IMR-90 (cell line): ENCODE data around the gene ADAMTSL1. TPM values are rescaled to one million over a fixed set of nuclear protein-coding genes. Genes with fewer than 3 reads are reported as not detected.

Source experiments
- ATAC-seq: fragments of 200-7000 bp; cut with Tn5 transposase; 2 replicates; pipeline ENCODE4 v1.9.1; 2020; ENCODE audit warnings: low read depth, mild to moderate bottlenecking, moderate library complexity
- BruUV-seq: library from RNA; stranded (reverse); fragments of 400-500 nt; replicated peaks from 2 replicates; lab custom pipeline; 2021; lab: Mats Ljungman, UMichigan
- CTCF ChIA-PET: fragments of 300-600 bp; formaldehyde crosslinking; extraction: SDS; loops from one replicate; lab custom pipeline; 2021; ENCODE audit warnings: antibody characterized with exemption; lab: Yijun Ruan, JAX
- POLR2A ChIA-PET: fragments of 300-600 bp; sonication (Branson Sonifier 250); formaldehyde crosslinking; loops from one replicate; lab custom pipeline; 2022; ENCODE audit warnings: antibody characterized with exemption; ENCODE audit not compliant: unreplicated experiment; lab: Charles Lee
- DNase-seq: peaks from one replicate; pipeline ENCODE4 v3.0.0; 2013
- H2AFZ ChIP-seq: replicated peaks from 2 replicates; pipeline ENCODE3; 2013; ENCODE audit warnings: low read length, mild to moderate bottlenecking; ENCODE audit not compliant: poor library complexity
- H2AK5ac ChIP-seq: 2 replicates; pipeline ENCODE4 v1.6.1; 2013; ENCODE audit warnings: low read depth, low read length, inconsistent platforms
- H2AK9ac ChIP-seq: replicated peaks from 2 replicates; pipeline ENCODE3; 2013; ENCODE audit warnings: mild to moderate bottlenecking, low read depth, low read length, moderate library complexity; ENCODE audit not compliant: poor library complexity
- H2BK120ac ChIP-seq: 2 replicates; pipeline ENCODE4 v1.6.1; 2013; ENCODE audit warnings: low read depth, low read length, inconsistent platforms
- H2BK15ac ChIP-seq: 3 replicates; pipeline ENCODE4 v1.6.1; 2013; ENCODE audit warnings: low read depth, low read length, inconsistent platforms
- H2BK20ac ChIP-seq: 2 replicates; pipeline ENCODE4 v1.6.1; 2013; ENCODE audit warnings: low read depth, mild to moderate bottlenecking, inconsistent platforms, low read length, moderate library complexity
- H2BK5ac ChIP-seq: 2 replicates; pipeline ENCODE4 v1.6.1; 2013; ENCODE audit warnings: mild to moderate bottlenecking, low read depth, low read length, inconsistent platforms; ENCODE audit not compliant: poor library complexity, severe bottlenecking
- H3K14ac ChIP-seq: replicated peaks from 2 replicates; pipeline ENCODE4 v1.6.1; 2013; ENCODE audit warnings: low read depth, low read length, inconsistent platforms
- H3K18ac ChIP-seq: 2 replicates; pipeline ENCODE4 v1.6.1; 2013; ENCODE audit warnings: low read depth, low read length, control low read depth
- H3K23ac ChIP-seq: 2 replicates; pipeline ENCODE4 v1.6.1; 2013; ENCODE audit warnings: low read depth, low read length, inconsistent platforms
- H3K27ac ChIP-seq: 2 replicates; pipeline ENCODE4 v1.5.1; 2013; ENCODE audit warnings: mild to moderate bottlenecking, control low read depth, low read length; ENCODE audit not compliant: insufficient read depth
- H3K27me3 ChIP-seq: 2 replicates; pipeline ENCODE4 v1.6.1; 2013; ENCODE audit warnings: low read length; ENCODE audit not compliant: control insufficient read depth, insufficient read depth
- H3K36me3 ChIP-seq: 2 replicates; pipeline ENCODE4 v1.6.1; 2013; ENCODE audit warnings: low read length, mixed read lengths; ENCODE audit not compliant: control insufficient read depth, insufficient read depth
- H3K4ac ChIP-seq: 2 replicates; pipeline ENCODE4 v1.6.1; 2013; ENCODE audit warnings: low read depth, low read length, inconsistent platforms
- H3K4me1 ChIP-seq: 2 replicates; pipeline ENCODE4 v1.6.1; 2013; ENCODE audit warnings: low read length, mixed read lengths; ENCODE audit not compliant: control insufficient read depth, insufficient read depth
- H3K4me2 ChIP-seq: 2 replicates; pipeline ENCODE4 v1.6.1; 2013; ENCODE audit warnings: low read depth, mild to moderate bottlenecking, control low read depth, low read length, moderate library complexity
- H3K4me3 ChIP-seq: 2 replicates; pipeline ENCODE4 v1.5.1; 2013; ENCODE audit warnings: low read depth, mild to moderate bottlenecking, control low read depth, low read length, moderate library complexity; ENCODE audit not compliant: insufficient read depth
- H3K56ac ChIP-seq: 2 replicates; pipeline ENCODE4 v1.6.1; 2013; ENCODE audit warnings: low read length, inconsistent platforms; ENCODE audit not compliant: insufficient read depth; ENCODE audit errors: extremely low read depth
- H3K79me1 ChIP-seq, 2 experiments: 2 replicates each; pipeline ENCODE4 v1.6.1; 2013; ENCODE audit warnings: low read length in 2 of 2, inconsistent platforms in 1 of 2, low read depth in 1 of 2
- H3K9ac ChIP-seq: 2 replicates; pipeline ENCODE4 v1.6.1; 2013; ENCODE audit warnings: low read depth, low read length, control low read depth
- H3K9me1 ChIP-seq: 2 replicates; pipeline ENCODE4 v1.6.1; 2013; ENCODE audit warnings: low read length, inconsistent platforms; ENCODE audit not compliant: insufficient read depth
- H3K9me3 ChIP-seq: 2 replicates; pipeline ENCODE4 v1.6.1; 2013; ENCODE audit warnings: low read length; ENCODE audit not compliant: control insufficient read depth, insufficient read depth
- H4K20me1 ChIP-seq: 2 replicates; pipeline ENCODE4 v1.6.1; 2013; ENCODE audit warnings: low read length, inconsistent platforms; ENCODE audit not compliant: insufficient read depth
- H4K5ac ChIP-seq: 2 replicates; pipeline ENCODE4 v1.6.1; 2013; ENCODE audit warnings: mild to moderate bottlenecking, low read depth, low read length, control low read depth
- H4K8ac ChIP-seq, 2 experiments: 2 replicates each; pipeline ENCODE4 v1.6.1; 2013; ENCODE audit warnings: low read depth in 2 of 2, low read length in 2 of 2, control low read depth in 1 of 2, inconsistent platforms in 1 of 2
- H4K91ac ChIP-seq: 2 replicates; pipeline ENCODE4 v1.6.1; 2013; ENCODE audit warnings: low read depth, low read length, inconsistent platforms; ENCODE audit not compliant: insufficient read depth
- CEBPB ChIP-seq: IDR thresholded peaks from 2 replicates; pipeline ENCODE4 v1.6.1; 2012; ENCODE audit warnings: low read depth, low read length, improper control_type of control experiment
- MXI1 ChIP-seq: IDR thresholded peaks from 2 replicates; pipeline ENCODE4 v1.6.1; 2012; ENCODE audit warnings: low read depth, mild to moderate bottlenecking, low read length, moderate library complexity, borderline replicate concordance
- WGBS, 2 experiments: methylation state at CpG; one replicate each; pipeline versions ENCODE4 v1.1.5 to v1.1.7; 2013; ENCODE audit warnings: missing lambda C conversion rate in 2 of 2; ENCODE audit not compliant: insufficient read length in 1 of 2; ENCODE audit errors: extremely low coverage in 2 of 2; 5-methylcytosine and 5-hydroxymethylcytosine counted together
- dilution Hi-C: fragments of 300-500 bp; cut with HindIII; formaldehyde crosslinking; loops from one replicate; pipeline ENCODE4 v1.14.3; 2018; ENCODE audit warnings: low sequenced_read_pairs; ENCODE audit not compliant: unreplicated experiment
- in situ Hi-C: fragments of 300-500 bp; cut with MboI; formaldehyde crosslinking; loops from 3 replicates; pipeline ENCODE4 v1.14.3; 2019; ENCODE audit warnings: low sequenced_read_pairs, inconsistent platforms, mixed read lengths
- intact Hi-C: fragments of 100-400 bp; cut with micrococcal nuclease; formaldehyde crosslinking; loops from 2 replicates; pipeline ENCODE4 v1.10.0; 2022
- polyA plus RNA-seq, 3 experiments: library from polyadenylated mRNA; depleted of rRNA; stranded (reverse); fragments of >200 nt; gene quantifications; 2 replicates each; pipeline ENCODE4 v1.2.3, GENCODE V29; 2012; ENCODE audit warnings: low replicate concordance in 1 of 3
- total RNA-seq: library from RNA; depleted of rRNA; stranded (reverse); fragments of >200 nt; gene quantifications from 2 replicates; pipeline ENCODE4 v1.2.3, GENCODE V29; 2012
- TF ChIP-seq, protein P1 (sequence below): fragments of 150-350 bp; IDR thresholded peaks from 2 replicates; pipeline ENCODE4 v1.6.1; 2016; ENCODE audit warnings: low read depth, mild to moderate bottlenecking, low read length, moderate library complexity, borderline replicate concordance
- TF ChIP-seq, protein P2 (sequence below): conservative IDR thresholded peaks from 2 replicates; pipeline ENCODE4 v1.5.1; 2012; ENCODE audit warnings: mild to moderate bottlenecking, low read depth, low read length, improper control_type of control experiment

ADAMTSL1 gene
- total and polyA plus RNA-seq, 2 of the 4 experiments (the other 2 are of a cell fraction), result 38.2 to 62.2 TPM

- H4K20me1 ChIP-seq, result no peaks in the 10 kb centered on the region
- TF ChIP-seq, protein P1, sequence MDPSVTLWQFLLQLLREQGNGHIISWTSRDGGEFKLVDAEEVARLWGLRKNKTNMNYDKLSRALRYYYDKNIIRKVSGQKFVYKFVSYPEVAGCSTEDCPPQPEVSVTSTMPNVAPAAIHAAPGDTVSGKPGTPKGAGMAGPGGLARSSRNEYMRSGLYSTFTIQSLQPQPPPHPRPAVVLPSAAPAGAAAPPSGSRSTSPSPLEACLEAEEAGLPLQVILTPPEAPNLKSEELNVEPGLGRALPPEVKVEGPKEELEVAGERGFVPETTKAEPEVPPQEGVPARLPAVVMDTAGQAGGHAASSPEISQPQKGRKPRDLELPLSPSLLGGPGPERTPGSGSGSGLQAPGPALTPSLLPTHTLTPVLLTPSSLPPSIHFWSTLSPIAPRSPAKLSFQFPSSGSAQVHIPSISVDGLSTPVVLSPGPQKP, result no peak
- no peak for TF ChIP-seq MXI1
- TF ChIP-seq, protein P2, sequence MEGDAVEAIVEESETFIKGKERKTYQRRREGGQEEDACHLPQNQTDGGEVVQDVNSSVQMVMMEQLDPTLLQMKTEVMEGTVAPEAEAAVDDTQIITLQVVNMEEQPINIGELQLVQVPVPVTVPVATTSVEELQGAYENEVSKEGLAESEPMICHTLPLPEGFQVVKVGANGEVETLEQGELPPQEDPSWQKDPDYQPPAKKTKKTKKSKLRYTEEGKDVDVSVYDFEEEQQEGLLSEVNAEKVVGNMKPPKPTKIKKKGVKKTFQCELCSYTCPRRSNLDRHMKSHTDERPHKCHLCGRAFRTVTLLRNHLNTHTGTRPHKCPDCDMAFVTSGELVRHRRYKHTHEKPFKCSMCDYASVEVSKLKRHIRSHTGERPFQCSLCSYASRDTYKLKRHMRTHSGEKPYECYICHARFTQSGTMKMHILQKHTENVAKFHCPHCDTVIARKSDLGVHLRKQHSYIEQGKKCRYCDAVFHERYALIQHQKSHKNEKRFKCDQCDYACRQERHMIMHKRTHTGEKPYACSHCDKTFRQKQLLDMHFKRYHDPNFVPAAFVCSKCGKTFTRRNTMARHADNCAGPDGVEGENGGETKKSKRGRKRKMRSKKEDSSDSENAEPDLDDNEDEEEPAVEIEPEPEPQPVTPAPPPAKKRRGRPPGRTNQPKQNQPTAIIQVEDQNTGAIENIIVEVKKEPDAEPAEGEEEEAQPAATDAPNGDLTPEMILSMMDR, result no peak
- no peak for TF ChIP-seq CEBPB
- DNase-seq (no peak), ATAC-seq (no peak)
- H3K27ac ChIP-seq, result no peak overlapping the region
- in situ Hi-C loops, result no loop called here
- POLR2A ChIA-PET, result no interaction called here
- H4K91ac ChIP-seq, result no peak overlapping the region
- H3K56ac ChIP-seq, result no peak overlapping the region
- no peak overlapping the region for H2AK5ac ChIP-seq
- H3K9ac ChIP-seq, result no peak overlapping the region
- H4K5ac ChIP-seq, result no peak overlapping the region
- H2AFZ ChIP-seq, result no peak overlapping the region
- H2BK120ac ChIP-seq, result no peak overlapping the region
- no peak overlapping the region for H3K4ac ChIP-seq
- H3K23ac ChIP-seq, result no peak overlapping the region
- H2BK20ac ChIP-seq, result no peak overlapping the region
- no peaks in the 10 kb centered on the region for H3K9me1 ChIP-seq
- dilution Hi-C loops, result no loop called here
- no peak overlapping the region for H3K18ac ChIP-seq
- no peaks in the 10 kb centered on the region; the same call in 1 of the 2 replicates for H3K4me1 ChIP-seq
- H3K14ac ChIP-seq, result no peak overlapping the region
- no peak overlapping the region for H3K4me2 ChIP-seq
- no peak overlapping the region for H2AK9ac ChIP-seq
- no peaks in the 10 kb centered on the region for H3K79me1 ChIP-seq
- BruUV-seq, result no TSS peak
- H2BK15ac ChIP-seq, result no peak overlapping the region
- H3K4me3 ChIP-seq, result no peak overlapping the region
- no peaks in the 10 kb centered on the region for H3K27me3 ChIP-seq
- no peak overlapping the region for H2BK5ac ChIP-seq
- 87% methylated on average over 3 of the region's 5 CpGs; no CpG with 5 or more reads in 1 of the 2 experiments for WGBS, 2 experiments
- H4K8ac ChIP-seq, result no peak overlapping the region
- H3K36me3 ChIP-seq, result no peaks in the 10 kb centered on the region
- no peaks in the 10 kb centered on the region for H3K9me3 ChIP-seq
- CTCF ChIA-PET, result no interaction called here
- intact Hi-C loops, result no loop called here
Observed at GRCh38 chr9:18798508-18799290, 324.7 kb downstream of the ADAMTSL1 start.
